Left lung (tissue), 10 donors: ENCODE data around the gene P2RY2. TPM values are rescaled to one million over a fixed set of nuclear protein-coding genes. Genes with fewer than 3 reads are reported as not detected.
A peak's percentile ranks its signal among the peaks of the same experiment; 100 is the strongest.

ENCODE experiments used
- ATAC-seq: fragments of 200-7000 bp; cut with Tn5 transposase; one replicate; pipeline ENCODE4 v1.9.1; 2020; ENCODE audit warnings: moderate library complexity
- DNase-seq, 4 donors: peaks; one replicate each; pipeline ENCODE4 v3.0.0-alpha.2; 2013 to 2020
- H3K27ac ChIP-seq, 2 donors: fragments of 200-600 bp; sonication (generic) in 1 of 2; one replicate each; pipeline versions ENCODE4 v1.5.0 to v1.8.0; 2020 to 2021
- H3K27me3 ChIP-seq, 2 donors: fragments of 200-600 bp; sonication (generic) in 1 of 2; one replicate each; pipeline versions ENCODE4 v1.5.0 to v1.8.0; 2020 to 2021
- H3K36me3 ChIP-seq, 2 donors: fragments of 200-600 bp; sonication (generic) in 1 of 2; one replicate each; pipeline versions ENCODE4 v1.5.0 to v1.8.0; 2020 to 2021
- H3K4me1 ChIP-seq, 2 donors: fragments of 200-600 bp; one replicate each; pipeline ENCODE4 v1.8.0; 2021
- H3K4me3 ChIP-seq, 2 donors: fragments of 200-600 bp; sonication (generic) in 1 of 2; one replicate each; pipeline versions ENCODE4 v1.5.0 to v1.8.0; 2020 to 2021; ENCODE audit warnings: mild to moderate bottlenecking in 1 of 2
- H3K9me3 ChIP-seq, 2 donors: fragments of 200-600 bp; sonication (generic) in 1 of 2; one replicate each; pipeline versions ENCODE4 v1.5.0 to v1.8.0; 2020 to 2021
- intact Hi-C, 2 donors: fragments of 100-400 bp; cut with DNase I; formaldehyde crosslinking; loops; one replicate each; pipeline versions ENCODE4 v1.11.2 to v1.14.2; 2022
- polyA plus RNA-seq, 6 donors: library from polyadenylated mRNA; unstranded; fragments of 120-200 nt; gene quantifications; one replicate each; pipeline ENCODE4 v1.2.1, GENCODE V29; 2013; ENCODE audit not compliant: insufficient read length in 6 of 6
- total RNA-seq, 2 donors: library from RNA; stranded (reverse); fragmentation: NEBNext Ultra II Directional; extraction: Animal tissue kit (Norgen Biotek cat#: 25700); gene quantifications; one replicate each; pipeline ENCODE4 v1.2.1, GENCODE V29; 2021
- TF ChIP-seq, protein P1 (sequence below), 2 donors: fragments of 200-600 bp; sonication (generic) in 1 of 2; IDR thresholded peaks; one replicate each; pipeline versions ENCODE4 v1.5.0 to v1.8.0; 2021; ENCODE audit warnings: antibody characterized with exemption in 2 of 2
- donor health status: DM: no; HTN: yes; CAD: no.
- donor health status: DM: no; HTN: no; CAD: no.

The P2RY2 gene
- total and polyA plus RNA-seq, 8 donors: 0.83 to 10.3 (median 1.3) TPM

DNA sequence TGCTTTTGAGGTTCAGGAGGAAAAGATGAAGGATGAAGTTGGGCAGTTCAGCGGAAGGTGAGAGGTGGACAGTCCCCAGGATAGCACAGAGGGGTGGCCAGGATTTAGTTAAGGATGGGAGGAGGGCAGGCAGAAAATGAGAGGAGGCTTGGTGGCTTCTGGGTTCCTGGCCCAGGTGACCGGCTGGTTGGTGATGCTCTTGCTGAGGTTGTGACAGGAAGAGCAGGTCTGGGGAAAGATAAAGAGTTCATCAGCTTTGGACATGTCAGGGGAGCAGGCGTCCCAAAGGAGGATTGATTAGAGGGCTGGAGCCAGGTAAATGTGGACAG is 27.6 kb upstream of the P2RY2 start:
- no peaks in the 10 kb centered on the region for H3K9me3 ChIP-seq
- no peak for DNase-seq
- H3K4me1 ChIP-seq: peaks cover 0 to 62% of the 10 kb centered on the region in 2 donors
- intact Hi-C loops: no loop called here
- TF ChIP-seq, protein P1, sequence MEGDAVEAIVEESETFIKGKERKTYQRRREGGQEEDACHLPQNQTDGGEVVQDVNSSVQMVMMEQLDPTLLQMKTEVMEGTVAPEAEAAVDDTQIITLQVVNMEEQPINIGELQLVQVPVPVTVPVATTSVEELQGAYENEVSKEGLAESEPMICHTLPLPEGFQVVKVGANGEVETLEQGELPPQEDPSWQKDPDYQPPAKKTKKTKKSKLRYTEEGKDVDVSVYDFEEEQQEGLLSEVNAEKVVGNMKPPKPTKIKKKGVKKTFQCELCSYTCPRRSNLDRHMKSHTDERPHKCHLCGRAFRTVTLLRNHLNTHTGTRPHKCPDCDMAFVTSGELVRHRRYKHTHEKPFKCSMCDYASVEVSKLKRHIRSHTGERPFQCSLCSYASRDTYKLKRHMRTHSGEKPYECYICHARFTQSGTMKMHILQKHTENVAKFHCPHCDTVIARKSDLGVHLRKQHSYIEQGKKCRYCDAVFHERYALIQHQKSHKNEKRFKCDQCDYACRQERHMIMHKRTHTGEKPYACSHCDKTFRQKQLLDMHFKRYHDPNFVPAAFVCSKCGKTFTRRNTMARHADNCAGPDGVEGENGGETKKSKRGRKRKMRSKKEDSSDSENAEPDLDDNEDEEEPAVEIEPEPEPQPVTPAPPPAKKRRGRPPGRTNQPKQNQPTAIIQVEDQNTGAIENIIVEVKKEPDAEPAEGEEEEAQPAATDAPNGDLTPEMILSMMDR (IDR thresholded peaks at IDR 0.05): no peak
- ATAC-seq: no peak
- no peak overlapping the region for H3K27ac ChIP-seq
- no peaks in the 10 kb centered on the region for H3K27me3 ChIP-seq
- no peak overlapping the region for H3K4me3 ChIP-seq
- no peaks in the 10 kb centered on the region for H3K36me3 ChIP-seq

DNA sequence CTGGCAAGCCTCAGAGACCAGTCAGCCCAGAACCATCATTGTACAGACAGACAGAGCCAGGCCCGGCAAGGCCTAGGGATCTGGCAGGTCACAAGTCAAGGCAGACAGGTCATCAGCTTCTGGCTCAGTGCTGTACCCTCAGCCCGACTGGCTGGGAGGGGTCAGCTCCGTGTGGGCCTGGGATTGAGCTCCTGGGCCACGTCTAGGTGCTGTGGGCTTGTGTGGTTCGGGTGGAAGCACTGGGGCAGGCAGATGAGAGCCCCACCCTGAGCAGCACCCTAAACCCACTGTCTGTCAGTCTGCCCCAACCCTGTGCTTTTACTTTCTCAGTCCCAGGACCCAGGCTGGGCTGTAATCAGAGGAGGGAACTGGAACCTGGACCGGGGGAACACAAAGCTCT is 26.9 kb upstream of the P2RY2 start:
- H3K4me3 ChIP-seq: no peak overlapping the region
- H3K27me3 ChIP-seq: no peaks in the 10 kb centered on the region
- no peak overlapping the region for H3K27ac ChIP-seq
- TF ChIP-seq, protein P1 (IDR thresholded peaks at IDR 0.05): no peak
- H3K4me1 ChIP-seq: peaks cover 0 to 56% of the 10 kb centered on the region in 2 donors
- DNase-seq (peak in 1 of 4 donors; percentile 18), ATAC-seq (no peak)
- intact Hi-C loops: no loop called here
- H3K9me3 ChIP-seq: no peaks in the 10 kb centered on the region
- no peaks in the 10 kb centered on the region for H3K36me3 ChIP-seq

DNA sequence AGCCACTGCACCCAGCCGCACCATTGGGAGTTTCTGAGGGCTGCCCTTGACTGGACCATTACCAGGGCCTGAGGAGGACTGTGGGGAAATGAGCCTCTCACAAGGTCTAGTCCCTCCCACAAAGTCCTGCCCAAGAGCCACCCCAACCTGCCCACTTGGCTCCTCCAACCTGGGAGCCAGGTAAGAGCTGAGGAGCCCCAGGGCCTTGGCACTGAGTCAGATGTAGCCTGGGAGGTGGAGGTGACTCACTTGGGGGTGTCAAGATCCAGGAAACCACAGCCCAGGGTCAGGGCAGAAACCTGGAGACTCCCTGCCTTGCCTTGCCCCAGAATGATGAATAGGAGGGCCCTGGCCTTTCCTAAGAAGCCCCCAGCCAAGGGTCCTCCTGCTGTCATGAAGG is 25.8 kb upstream of the P2RY2 start:
- no peaks in the 10 kb centered on the region for H3K9me3 ChIP-seq
- no peaks in the 10 kb centered on the region for H3K27me3 ChIP-seq
- ATAC-seq (peak; percentile 72), DNase-seq (peak in 2 of 4 donors; percentile 64 to 81)
- TF ChIP-seq, protein P1 (IDR thresholded peaks at IDR 0.05): no peak
- H3K36me3 ChIP-seq: no peaks in the 10 kb centered on the region
- intact Hi-C loops: no loop called here
- no peak overlapping the region for H3K27ac ChIP-seq
- H3K4me1 ChIP-seq: peaks cover 0 to 45% of the 10 kb centered on the region in 2 donors
- no peak overlapping the region for H3K4me3 ChIP-seq

- intact Hi-C loops: no loop called here
- peaks cover 3 to 41% of the 10 kb centered on the region in 2 donors for H3K4me1 ChIP-seq
Observed at GRCh38 chr11:73193251-73194033, 24.6 kb upstream of the P2RY2 start.

DNA sequence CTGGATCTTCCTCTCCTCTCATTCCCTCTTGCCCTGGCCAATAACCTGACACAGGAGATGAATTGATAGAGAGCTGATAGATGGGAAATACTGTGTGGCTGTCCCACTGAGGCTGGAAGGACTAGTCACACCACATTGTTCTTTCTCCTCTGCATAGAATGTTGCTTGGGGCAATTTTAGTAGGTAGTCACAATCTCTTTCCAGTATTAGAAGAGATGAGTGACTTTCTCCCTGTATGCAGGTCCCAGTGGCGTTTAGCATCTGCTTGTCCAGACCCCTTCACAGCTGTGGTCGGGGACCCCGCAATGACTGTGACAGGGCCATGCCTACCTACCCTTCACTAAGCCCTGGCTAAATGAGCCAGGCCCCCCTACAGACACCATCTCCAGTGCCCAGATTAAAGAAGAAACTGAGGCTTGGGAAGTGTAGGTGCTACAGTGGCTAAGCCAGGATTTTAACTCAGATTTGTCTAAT is 24.0 kb upstream of the P2RY2 start:
- DNase-seq: peak in 1 of 4 donors; percentile 9
- Histone ChIP-seq H3K4me3 (no peak overlapping the region), H3K27me3 (no peaks in the 10 kb centered on the region), H3K27ac (no peak overlapping the region), H3K9me3 (no peaks in the 10 kb centered on the region), H3K4me1 (peaks cover 3 to 41% of the 10 kb centered on the region in 2 donors), H3K36me3 (no peaks in the 10 kb centered on the region)
- no peak for ATAC-seq
- TF ChIP-seq, protein P1 (IDR thresholded peaks at IDR 0.05): no peak
- intact Hi-C loops: no loop called here

More at GRCh38 chr11:73193251-73194033, 24.6 kb upstream of the P2RY2 start:
- DNase-seq (peak in 1 of 4 donors; percentile 28), ATAC-seq (no peak)
- no peak overlapping the region for H3K27ac ChIP-seq
- H3K36me3 ChIP-seq: no peaks in the 10 kb centered on the region
- H3K4me3 ChIP-seq: no peak overlapping the region
- H3K27me3 ChIP-seq: no peaks in the 10 kb centered on the region
- H3K9me3 ChIP-seq: no peaks in the 10 kb centered on the region
- TF ChIP-seq, protein P1 (IDR thresholded peaks at IDR 0.05): no peak
